Suppressor macrophage (primary cell): ENCODE data around the gene CORO6.

Source experiments
- DNase-seq, 4 experiments: peaks; one replicate each; pipeline ENCODE4 v3.0.0-alpha.2; 2020 to 2022

The CORO6 gene

GRCh38 chr17:29630630-29631193 lies 8.0 kb upstream of the CORO6 start:
- DNase-seq, result no peak

GRCh38 chr17:29629839-29630238 lies 7.1 kb upstream of the CORO6 start:
- DNase-seq, result no peak

GRCh38 chr17:29628644-29629043 lies 5.9 kb upstream of the CORO6 start:
- no peak for DNase-seq

GRCh38 chr17:29627951-29628350 lies 5.2 kb upstream of the CORO6 start:
- DNase-seq, result no peak

- DNase-seq, result no peak
Observed at GRCh38 chr17:29625037-29625750, 2.5 kb upstream of the CORO6 start.

- no peak for DNase-seq
Observed at GRCh38 chr17:29624586-29624985, 1.9 kb upstream of the CORO6 start.

GRCh38 chr17:29623283-29623647 lies 553 bp upstream of the CORO6 start:
- DNase-seq, result no peak

- DNase-seq, result no peak
Observed at GRCh38 chr17:29621751-29622194, 939 bp downstream of the CORO6 start.

- no peak for DNase-seq
Observed at GRCh38 chr17:29620779-29621500, 1.8 kb downstream of the CORO6 start.

GRCh38 chr17:29620271-29620670 lies 2.4 kb downstream of the CORO6 start:
- DNase-seq, result no peak

GRCh38 chr17:29619251-29619650 lies 3.5 kb downstream of the CORO6 start:
- peak in 3 of 4 experiments; percentile 32 to 45 (median 32) for DNase-seq

GRCh38 chr17:29618272-29619065 lies 4.2 kb downstream of the CORO6 start:
- no peak for DNase-seq

GRCh38 chr17:29617481-29618271 lies 5.0 kb downstream of the CORO6 start:
- DNase-seq, result peak; percentile 89 to 95 (median 92)

- peak; percentile 80 to 91 (median 87) for DNase-seq
Observed at GRCh38 chr17:29617125-29617480, 5.6 kb downstream of the CORO6 start.

- DNase-seq, result peak in 1 of 4 experiments; percentile 23
Observed at GRCh38 chr17:29616300-29617048, 6.2 kb downstream of the CORO6 start.

- peak; percentile 92 to 97 (median 96) for DNase-seq
Observed at GRCh38 chr17:29615492-29616299, 7.0 kb downstream of the CORO6 start.

- peak; percentile 67 to 82 (median 80) for DNase-seq
Observed at GRCh38 chr17:29615048-29615385, 7.7 kb downstream of the CORO6 start.

GRCh38 chr17:29614349-29615047 lies 8.2 kb downstream of the CORO6 start:
- no peak for DNase-seq

- DNase-seq, result no peak
Observed at GRCh38 chr17:29613856-29614255, 8.9 kb downstream of the CORO6 start.

GRCh38 chr17:29613352-29613837 lies 9.3 kb downstream of the CORO6 start:
- peak; percentile 94 to 98 (median 96) for DNase-seq
